Measurements from ENCODE around the gene RPS27A. TPM values are rescaled to one million over a fixed set of nuclear protein-coding genes. Genes with fewer than 3 reads are reported as not detected.

RPS27A gene
- total and polyA plus RNA-seq, 9 of the 15 experiments (the other 6 are each of a cell fraction or from before 2014, with no cell fraction given): 1,383 to 3,282 (median 2,242) TPM

GRCh38 chr2:55232084-55232862, at the start of gene RPS27A, which contains the start of gene CLHC1 (continued):
- TF ChIP-seq EZH2 (IDR thresholded peaks at IDR 0.05; ENCODE audit: borderline replicate concordance, low read depth, low read length): no peak
- TF ChIP-seq ZNF12 (CRISPR knock-in tag; IDR thresholded peaks at IDR 0.05): no peak
- peak; percentile 93 for TF ChIP-seq POLR2G (IDR thresholded peaks at IDR 0.05; ENCODE audit: low read depth, low read length)
- no peak for TF ChIP-seq PRDM10 (IDR thresholded peaks at IDR 0.05; ENCODE audit: partially characterized antibody)
- TF ChIP-seq ZNF133 (CRISPR knock-in tag; IDR thresholded peaks at IDR 0.05): no peak
- TF ChIP-seq HOXB6 (CRISPR knock-in tag; IDR thresholded peaks at IDR 0.05; ENCODE audit: borderline replicate concordance): no peak
- no peak for TF ChIP-seq KDM2B (CRISPR knock-in tag; IDR thresholded peaks at IDR 0.05)
- TF ChIP-seq ZEB2 (IDR thresholded peaks at IDR 0.05): peak; percentile 95
- no peak for TF ChIP-seq PCBP2 (IDR thresholded peaks at IDR 0.05; ENCODE audit: low read depth, low read length, poor library complexity, severe bottlenecking)
- no peak for TF ChIP-seq RNF219 (CRISPR knock-in tag; IDR thresholded peaks at IDR 0.05)
- peak; percentile 96 for TF ChIP-seq POLR2B (IDR thresholded peaks at IDR 0.05; ENCODE audit: low read depth, partially characterized antibody)
- peak; percentile 59; the same call in 1 of the 2 replicates for TF ChIP-seq GATA2 (CRISPR knock-in tag; IDR thresholded peaks at IDR 0.05)
- no peak for TF ChIP-seq ZNF184 (CRISPR knock-in tag; IDR thresholded peaks at IDR 0.05)
- TF ChIP-seq CREB1 (IDR thresholded peaks at IDR 0.05): no peak
- TF ChIP-seq CREB1 (CRISPR knock-in tag; IDR thresholded peaks at IDR 0.05): peak; percentile 28; the same call in 1 of the 2 replicates
- no peak for TF ChIP-seq KLF1 (tag; IDR thresholded peaks at IDR 0.05)
- TF ChIP-seq MBD1 (CRISPR knock-in tag; IDR thresholded peaks at IDR 0.05): no peak
- TF ChIP-seq ARID3A (IDR thresholded peaks at IDR 0.05; ENCODE audit: borderline replicate concordance, low read depth, low read length): no peak
- peak; percentile 94 for TF ChIP-seq CTBP1 (IDR thresholded peaks at IDR 0.05; ENCODE audit: borderline replicate concordance)
- TF ChIP-seq BDP1 (IDR thresholded peaks at IDR 0.05; ENCODE audit: insufficient read depth, insufficient read length): no peak
